Suprapubic skin (tissue), 4 donors: ENCODE results near the gene PTAFR. TPM values are rescaled to one million over a fixed set of nuclear protein-coding genes. Genes with fewer than 3 reads are reported as not detected.

Experiments
- DNase-seq, 2 donors: peaks; one replicate each; pipeline ENCODE4 v3.0.0-alpha.2; 2019; ENCODE audit warnings: low spot score in 2 of 2
- H3K27ac ChIP-seq: fragments of 200-600 bp; sonication (generic); one replicate; pipeline ENCODE4 v1.5.1; 2019
- H3K27me3 ChIP-seq: fragments of 200-600 bp; sonication (generic); one replicate; pipeline ENCODE4 v1.5.1; 2019
- H3K36me3 ChIP-seq: fragments of 200-600 bp; sonication (generic); one replicate; pipeline ENCODE4 v1.5.1; 2019
- H3K4me1 ChIP-seq: fragments of 200-600 bp; sonication (generic); one replicate; pipeline ENCODE4 v1.5.1; 2019
- H3K4me3 ChIP-seq: fragments of 200-600 bp; sonication (generic); one replicate; pipeline ENCODE4 v1.5.1; 2019; ENCODE audit warnings: mild to moderate bottlenecking
- H3K9me3 ChIP-seq: fragments of 200-600 bp; sonication (generic); one replicate; pipeline ENCODE4 v1.5.1; 2019
- EP300 ChIP-seq: sonication (generic); formaldehyde crosslinking; IDR thresholded peaks from one replicate; pipeline ENCODE4 v1.6.1; 2017; ENCODE audit warnings: antibody characterized with exemption
- POLR2A ChIP-seq, 2 donors: fragments of 450-650 bp; IDR thresholded peaks; one replicate each; pipeline ENCODE4 v1.6.1; 2017; ENCODE audit warnings: antibody characterized with exemption in 2 of 2, mild to moderate bottlenecking in 2 of 2, moderate library complexity in 2 of 2
- POLR2AphosphoS5 ChIP-seq, 3 donors: sonication (generic); formaldehyde crosslinking; IDR thresholded peaks; one replicate each; pipeline ENCODE4 v1.6.1; 2017; ENCODE audit warnings: antibody characterized with exemption in 3 of 3
- WGBS: methylation state at CpG from one replicate; pipeline ENCODE4 v1.1.5; 2018; 5-methylcytosine and 5-hydroxymethylcytosine counted together
- total RNA-seq, 4 donors: library from RNA; depleted of rRNA; stranded (reverse); fragments of >200 nt; gene quantifications; one replicate each; pipeline ENCODE4 v1.1.0, GENCODE V29; 2016
- TF ChIP-seq, protein P1 (sequence below), 2 donors: fragments of 200-600 bp in 1 of 2; fragments of 450-650 bp in 1 of 2; sonication (generic) in 1 of 2; IDR thresholded peaks; one replicate each; pipeline ENCODE4 v1.5.1; 2016 to 2019; ENCODE audit warnings: antibody characterized with exemption in 2 of 2, mild to moderate bottlenecking in 1 of 2, moderate library complexity in 1 of 2

PTAFR gene
- total RNA-seq, 4 donors from 2014 or later: 3.3 to 6.8 (median 5.5) TPM

GRCh38 chr1:28195780-28196179 is 19.3 kb upstream of the PTAFR start:
- DNase-seq: no peak
- peaks cover 35% of the 10 kb centered on the region for H3K4me1 ChIP-seq
- no peaks in the 10 kb centered on the region for H3K9me3 ChIP-seq
- no peaks in the 10 kb centered on the region for H3K27me3 ChIP-seq
- peaks cover 25% of the 10 kb centered on the region for H3K36me3 ChIP-seq
- no peak overlapping the region for H3K27ac ChIP-seq
- TF ChIP-seq POLR2AphosphoS5 (IDR thresholded peaks at IDR 0.05) (no peak), POLR2A (IDR thresholded peaks at IDR 0.05) (no peak), EP300 (no peak)
- TF ChIP-seq, protein P1, sequence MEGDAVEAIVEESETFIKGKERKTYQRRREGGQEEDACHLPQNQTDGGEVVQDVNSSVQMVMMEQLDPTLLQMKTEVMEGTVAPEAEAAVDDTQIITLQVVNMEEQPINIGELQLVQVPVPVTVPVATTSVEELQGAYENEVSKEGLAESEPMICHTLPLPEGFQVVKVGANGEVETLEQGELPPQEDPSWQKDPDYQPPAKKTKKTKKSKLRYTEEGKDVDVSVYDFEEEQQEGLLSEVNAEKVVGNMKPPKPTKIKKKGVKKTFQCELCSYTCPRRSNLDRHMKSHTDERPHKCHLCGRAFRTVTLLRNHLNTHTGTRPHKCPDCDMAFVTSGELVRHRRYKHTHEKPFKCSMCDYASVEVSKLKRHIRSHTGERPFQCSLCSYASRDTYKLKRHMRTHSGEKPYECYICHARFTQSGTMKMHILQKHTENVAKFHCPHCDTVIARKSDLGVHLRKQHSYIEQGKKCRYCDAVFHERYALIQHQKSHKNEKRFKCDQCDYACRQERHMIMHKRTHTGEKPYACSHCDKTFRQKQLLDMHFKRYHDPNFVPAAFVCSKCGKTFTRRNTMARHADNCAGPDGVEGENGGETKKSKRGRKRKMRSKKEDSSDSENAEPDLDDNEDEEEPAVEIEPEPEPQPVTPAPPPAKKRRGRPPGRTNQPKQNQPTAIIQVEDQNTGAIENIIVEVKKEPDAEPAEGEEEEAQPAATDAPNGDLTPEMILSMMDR (IDR thresholded peaks at IDR 0.05): no peak
- WGBS: 94% methylated on average over 1 of the region's 1 CpG
- no peak overlapping the region for H3K4me3 ChIP-seq

GRCh38 chr1:28194326-28195035 is 18.0 kb upstream of the PTAFR start:
- Histone ChIP-seq H3K9me3 (no peaks in the 10 kb centered on the region), H3K4me1 (peaks cover 38% of the 10 kb centered on the region), H3K36me3 (peaks cover 12% of the 10 kb centered on the region), H3K27ac (no peak overlapping the region), H3K4me3 (no peak overlapping the region), H3K27me3 (no peaks in the 10 kb centered on the region)
- WGBS: 71% methylated on average over 7 of the region's 8 CpGs
- TF ChIP-seq EP300 (no peak), POLR2A (IDR thresholded peaks at IDR 0.05) (no peak), POLR2AphosphoS5 (IDR thresholded peaks at IDR 0.05) (no peak)
- TF ChIP-seq, protein P1 (IDR thresholded peaks at IDR 0.05): no peak
- no peak for DNase-seq

DNA sequence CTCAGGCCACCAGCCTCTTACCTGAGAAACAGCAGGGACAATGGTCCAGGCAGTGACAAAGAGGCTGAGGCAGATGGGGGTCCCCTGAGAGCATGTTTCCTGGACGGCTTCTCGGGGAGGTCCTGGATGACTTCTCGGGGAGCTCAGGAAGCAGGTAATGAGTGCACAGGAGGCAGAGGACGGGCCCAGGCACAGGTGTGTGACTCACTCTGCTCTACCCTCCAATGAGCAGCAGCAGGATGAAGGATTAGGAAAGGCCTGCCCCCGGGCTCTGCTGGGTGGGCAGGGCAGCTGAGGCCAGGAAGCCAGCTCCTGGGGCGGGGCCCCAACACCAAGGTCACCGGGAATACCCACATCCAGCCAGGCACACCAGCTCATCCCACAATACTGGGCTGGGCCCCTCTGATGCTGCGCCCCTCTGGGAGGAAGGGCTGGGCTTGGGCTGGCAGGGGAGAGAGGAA is 17.2 kb upstream of the PTAFR start:
- Histone ChIP-seq H3K27ac (no peak overlapping the region), H3K9me3 (no peaks in the 10 kb centered on the region), H3K4me1 (peaks cover 38% of the 10 kb centered on the region), H3K4me3 (peak overlapping the region; percentile 22), H3K36me3 (peaks cover 4% of the 10 kb centered on the region), H3K27me3 (no peaks in the 10 kb centered on the region)
- no peak for DNase-seq
- WGBS: 40% methylated on average over 8 of the region's 8 CpGs
- TF ChIP-seq EP300 (no peak), POLR2A (IDR thresholded peaks at IDR 0.05) (no peak), POLR2AphosphoS5 (IDR thresholded peaks at IDR 0.05) (no peak)
- TF ChIP-seq, protein P1 (IDR thresholded peaks at IDR 0.05): no peak

GRCh38 chr1:28190996-28191645 is 14.6 kb upstream of the PTAFR start:
- no peak overlapping the region for H3K4me3 ChIP-seq
- no peaks in the 10 kb centered on the region for H3K27me3 ChIP-seq
- H3K4me1 ChIP-seq: peaks cover 24% of the 10 kb centered on the region
- peak in 1 of 2 donors; percentile 56 for DNase-seq
- H3K9me3 ChIP-seq: no peaks in the 10 kb centered on the region
- TF ChIP-seq POLR2AphosphoS5 (IDR thresholded peaks at IDR 0.05) (no peak), EP300 (no peak), POLR2A (IDR thresholded peaks at IDR 0.05) (no peak)
- TF ChIP-seq, protein P1 (IDR thresholded peaks at IDR 0.05): no peak
- no peak overlapping the region for H3K27ac ChIP-seq
- no peaks in the 10 kb centered on the region for H3K36me3 ChIP-seq
- 68% methylated on average over 12 of the region's 12 CpGs for WGBS

GRCh38 chr1:28190337-28190979 is 14.0 kb upstream of the PTAFR start:
- peaks cover 24% of the 10 kb centered on the region for H3K4me1 ChIP-seq
- no peaks in the 10 kb centered on the region for H3K27me3 ChIP-seq
- TF ChIP-seq EP300 (no peak), POLR2A (IDR thresholded peaks at IDR 0.05) (no peak), POLR2AphosphoS5 (IDR thresholded peaks at IDR 0.05) (no peak)
- TF ChIP-seq, protein P1 (IDR thresholded peaks at IDR 0.05): no peak
- H3K4me3 ChIP-seq: no peak overlapping the region
- H3K36me3 ChIP-seq: no peaks in the 10 kb centered on the region
- H3K27ac ChIP-seq: no peak overlapping the region
- 63% methylated on average over 3 of the region's 3 CpGs for WGBS
- no peaks in the 10 kb centered on the region for H3K9me3 ChIP-seq
- no peak for DNase-seq
